ENCODE results near the gene CDH4. TPM values are rescaled to one million over a fixed set of nuclear protein-coding genes. Genes with fewer than 3 reads are reported as not detected.
A peak's percentile ranks its signal among the peaks of the same experiment; 100 is the strongest.
"Not testable (repeated sequence)": the region's sequence is repeated elsewhere in the genome, so short reads cannot be mapped to it uniquely, and the experiment has no call there.

CDH4 gene
- total RNA-seq, 1 experiment from 2014 or later, result 0.13 TPM

GRCh38 chr20:61442718-61443117 is 190.7 kb downstream of the CDH4 start:
- Histone ChIP-seq H3K27me3 (replicated peaks) (no peaks in the 10 kb centered on the region), H3K36me3 (no peaks in the 10 kb centered on the region), H3K27ac (no peak overlapping the region), H3K4me1 (replicated peaks) (peaks cover 14% of the 10 kb centered on the region), H3K9me3 (replicated peaks) (no peaks in the 10 kb centered on the region), H3K4me3 (no peak overlapping the region)
- DNase-seq (ENCODE audit: low read depth in 1 of 2, low spot score in 2 of 2), result no peak

- Histone ChIP-seq H3K4me1 (replicated peaks) (peaks cover 6% of the 10 kb centered on the region), H3K9me3 (replicated peaks) (no peaks in the 10 kb centered on the region), H3K36me3 (no peaks in the 10 kb centered on the region), H3K4me3 (no peak overlapping the region), H3K27ac (no peak overlapping the region), H3K27me3 (replicated peaks) (no peaks in the 10 kb centered on the region)
- no peak for DNase-seq (ENCODE audit: low read depth in 1 of 2, low spot score in 2 of 2)
Observed at GRCh38 chr20:61443443-61444126, 191.5 kb downstream of the CDH4 start.

DNA sequence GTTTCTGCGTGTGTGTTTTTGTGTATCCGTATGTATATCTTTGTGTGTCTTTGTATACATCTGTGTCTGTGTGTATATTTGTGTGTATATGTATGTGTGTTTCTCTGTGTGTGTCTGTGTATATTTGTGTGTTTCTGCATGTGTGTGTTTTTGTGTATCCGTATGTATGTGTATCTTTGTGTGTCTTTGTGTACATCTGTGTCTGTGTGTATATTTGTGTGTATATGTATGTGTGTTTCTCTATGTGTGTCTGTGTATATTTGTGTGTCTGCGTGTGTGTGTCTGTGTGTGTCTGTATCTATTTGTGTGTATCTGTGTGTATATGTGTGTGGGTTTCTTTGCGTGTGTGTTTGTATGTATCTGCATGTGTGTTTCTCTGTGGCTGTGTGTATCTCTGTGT is 192.6 kb downstream of the CDH4 start:
- no peak for DNase-seq (ENCODE audit: low read depth in 1 of 2, low spot score in 2 of 2)
- H3K27ac ChIP-seq, result no peak overlapping the region
- H3K9me3 ChIP-seq (replicated peaks), result no peaks in the 10 kb centered on the region
- H3K27me3 ChIP-seq (replicated peaks), result no peaks in the 10 kb centered on the region
- no peak overlapping the region for H3K4me3 ChIP-seq
- H3K4me1 ChIP-seq (replicated peaks), result peaks cover 6% of the 10 kb centered on the region
- no peaks in the 10 kb centered on the region for H3K36me3 ChIP-seq

DNA sequence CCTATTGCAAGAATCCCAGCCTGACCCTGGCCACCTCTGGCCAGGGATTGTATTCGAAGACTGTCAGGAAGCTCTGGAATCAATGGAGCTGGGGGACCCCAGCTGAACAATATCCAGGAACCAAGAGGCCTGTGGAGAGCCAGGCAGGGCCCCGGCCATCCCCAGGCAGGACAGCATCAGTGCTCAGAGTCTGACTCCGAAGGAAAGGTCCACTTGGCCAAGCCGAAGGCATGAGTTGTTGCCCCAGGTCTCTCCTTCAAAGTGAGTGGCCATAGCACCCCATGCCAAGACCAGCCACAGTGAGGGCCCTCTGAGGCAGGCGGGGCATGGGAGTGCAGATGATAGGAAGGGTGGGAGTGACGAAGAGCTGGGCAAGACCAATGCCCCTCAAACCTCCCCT is 193.1 kb downstream of the CDH4 start:
- no peak overlapping the region for H3K4me3 ChIP-seq
- no peak for DNase-seq (ENCODE audit: low read depth in 1 of 2, low spot score in 2 of 2)
- peaks cover 6% of the 10 kb centered on the region for H3K4me1 ChIP-seq (replicated peaks)
- H3K27me3 ChIP-seq (replicated peaks), result no peaks in the 10 kb centered on the region
- H3K36me3 ChIP-seq, result no peaks in the 10 kb centered on the region
- no peaks in the 10 kb centered on the region for H3K9me3 ChIP-seq (replicated peaks)
- H3K27ac ChIP-seq, result no peak overlapping the region

DNA sequence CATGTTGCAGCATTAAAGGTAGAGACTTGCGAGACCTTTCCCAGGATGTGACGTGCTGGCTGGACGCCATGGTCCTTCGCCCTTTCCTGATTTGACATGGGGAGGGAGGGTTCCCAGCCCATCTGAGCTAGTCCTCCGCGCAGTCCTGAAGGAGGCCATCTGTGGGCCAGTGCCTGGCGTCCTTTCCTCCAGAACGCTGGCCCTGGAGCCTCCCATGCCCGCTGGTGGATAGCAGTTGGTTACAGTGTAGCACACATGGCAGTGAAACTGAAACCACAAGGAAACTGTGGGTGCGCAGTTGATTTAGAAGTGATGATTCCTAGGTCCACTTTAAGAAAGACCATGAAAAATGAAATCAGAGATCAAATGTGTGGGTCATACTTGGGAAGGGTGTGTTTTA is 193.7 kb downstream of the CDH4 start:
- DNase-seq (ENCODE audit: low read depth in 1 of 2, low spot score in 2 of 2), result no peak
- H3K36me3 ChIP-seq, result no peaks in the 10 kb centered on the region
- no peak overlapping the region for H3K4me3 ChIP-seq
- H3K4me1 ChIP-seq (replicated peaks), result peaks cover 6% of the 10 kb centered on the region
- no peak overlapping the region for H3K27ac ChIP-seq
- H3K27me3 ChIP-seq (replicated peaks), result no peaks in the 10 kb centered on the region
- H3K9me3 ChIP-seq (replicated peaks), result no peaks in the 10 kb centered on the region

GRCh38 chr20:61447952-61448351 is 195.9 kb downstream of the CDH4 start:
- H3K36me3 ChIP-seq, result no peaks in the 10 kb centered on the region
- H3K4me1 ChIP-seq (replicated peaks), result no peaks in the 10 kb centered on the region; the same call in 1 of the 2 replicates
- H3K27me3 ChIP-seq (replicated peaks), result 0 out of 2 replicates have a peak, but pooled peaks cover 2% of the 10 kb centered on the region
- no peak overlapping the region for H3K4me3 ChIP-seq
- DNase-seq (ENCODE audit: low read depth in 1 of 2, low spot score in 2 of 2), result no peak
- no peak overlapping the region for H3K27ac ChIP-seq
- H3K9me3 ChIP-seq (replicated peaks), result no peaks in the 10 kb centered on the region

DNA sequence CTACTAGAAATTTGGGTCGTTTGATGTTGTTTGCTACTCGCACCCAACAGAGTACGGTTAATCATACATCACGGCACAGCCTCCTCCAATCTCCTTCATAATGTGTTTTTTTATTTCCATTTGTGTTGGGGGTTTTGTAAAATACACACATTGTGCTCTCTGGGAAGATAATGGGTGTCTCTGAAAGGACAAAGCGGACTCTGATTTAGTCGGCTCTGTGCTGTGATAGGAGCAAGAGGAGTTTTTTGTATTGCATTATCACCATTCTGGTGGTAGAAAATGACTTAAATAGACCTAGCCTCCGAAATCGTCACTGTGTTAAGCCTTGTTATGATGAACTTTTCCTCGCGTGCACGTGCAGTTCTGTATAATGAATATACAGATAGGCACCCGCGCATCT is 196.3 kb downstream of the CDH4 start:
- no peaks in the 10 kb centered on the region for H3K4me1 ChIP-seq (replicated peaks)
- H3K36me3 ChIP-seq, result no peaks in the 10 kb centered on the region
- no peak overlapping the region for H3K27ac ChIP-seq
- DNase-seq (ENCODE audit: low read depth in 1 of 2, low spot score in 2 of 2), result no peak
- H3K9me3 ChIP-seq (replicated peaks), result no peaks in the 10 kb centered on the region
- 0 out of 2 replicates have a peak, but pooled peaks cover 2% of the 10 kb centered on the region for H3K27me3 ChIP-seq (replicated peaks)
- H3K4me3 ChIP-seq, result no peak overlapping the region

DNA sequence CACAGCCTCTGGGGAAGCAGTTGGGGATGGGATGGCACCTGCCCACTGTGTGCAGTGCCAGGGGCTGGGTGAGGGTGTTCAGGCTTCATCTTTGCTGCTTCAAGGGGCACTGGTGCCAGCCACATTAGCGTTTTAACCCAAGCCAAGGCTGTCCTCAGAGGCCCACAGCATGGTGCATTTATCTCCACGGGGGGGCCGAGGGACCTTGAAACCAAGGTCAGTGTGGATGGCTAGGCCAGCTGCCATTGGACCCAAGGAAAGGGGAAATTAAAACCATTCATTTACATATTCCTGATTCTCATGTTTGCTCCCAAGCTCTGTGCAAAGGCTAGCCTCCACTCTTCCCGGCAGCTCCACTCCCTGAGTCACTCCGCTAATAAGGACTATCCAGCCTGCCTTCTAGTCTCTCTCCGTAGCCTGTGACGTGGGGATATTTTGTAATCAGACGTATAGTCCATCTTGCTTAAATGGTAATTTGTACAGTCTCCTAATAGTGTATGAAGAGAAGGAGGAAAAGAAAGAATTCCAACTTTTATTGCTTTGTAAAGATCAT is 197.1 kb downstream of the CDH4 start:
- H3K27me3 ChIP-seq (replicated peaks), result 0 out of 2 replicates have a peak, but pooled peaks cover 2% of the 10 kb centered on the region
- H3K27ac ChIP-seq, result no peak overlapping the region
- H3K36me3 ChIP-seq, result no peaks in the 10 kb centered on the region
- DNase-seq (ENCODE audit: low read depth in 1 of 2, low spot score in 2 of 2), result no peak
- H3K9me3 ChIP-seq (replicated peaks), result no peaks in the 10 kb centered on the region
- no peak overlapping the region for H3K4me3 ChIP-seq
- H3K4me1 ChIP-seq (replicated peaks), result no peaks in the 10 kb centered on the region

DNA sequence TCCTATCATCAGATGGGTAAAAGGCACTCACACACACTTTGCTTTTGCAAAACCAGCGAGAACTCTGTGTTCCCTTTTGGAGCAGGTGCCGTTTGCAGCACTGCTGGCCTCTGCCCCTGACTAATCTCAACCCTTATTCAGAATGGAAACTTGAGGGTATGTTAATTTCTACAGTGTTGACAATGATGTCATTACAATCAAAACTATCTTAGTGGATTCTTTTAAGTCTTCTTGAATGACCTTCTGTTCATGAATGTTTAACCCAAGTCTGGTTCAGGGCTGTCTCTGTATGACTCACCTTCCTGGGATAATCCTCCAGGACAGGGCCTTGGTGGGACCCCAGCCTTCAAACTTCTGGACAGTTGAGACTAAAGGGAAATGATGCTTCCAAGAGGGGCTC is 197.9 kb downstream of the CDH4 start:
- Histone ChIP-seq H3K27ac (no peak overlapping the region), H3K4me1 (replicated peaks) (no peaks in the 10 kb centered on the region), H3K9me3 (replicated peaks) (no peaks in the 10 kb centered on the region), H3K27me3 (replicated peaks) (0 out of 2 replicates have a peak, but pooled peaks cover 2% of the 10 kb centered on the region), H3K36me3 (no peaks in the 10 kb centered on the region), H3K4me3 (no peak overlapping the region)
- DNase-seq (ENCODE audit: low read depth in 1 of 2, low spot score in 2 of 2), result peak in 1 of 2 experiments; percentile 22

- no peak for DNase-seq (ENCODE audit: low read depth in 1 of 2, low spot score in 2 of 2)
- Histone ChIP-seq H3K4me1 (replicated peaks) (no peaks in the 10 kb centered on the region), H3K27ac (no peak overlapping the region)
Observed at GRCh38 chr20:61450549-61450948, 198.5 kb downstream of the CDH4 start.

GRCh38 chr20:61451009-61451408 is 198.9 kb downstream of the CDH4 start:
- Histone ChIP-seq H3K36me3 (no peaks in the 10 kb centered on the region), H3K4me1 (replicated peaks) (no peaks in the 10 kb centered on the region), H3K9me3 (replicated peaks) (no peaks in the 10 kb centered on the region), H3K27ac (no peak overlapping the region), H3K4me3 (no peak overlapping the region), H3K27me3 (replicated peaks) (0 out of 2 replicates have a peak, but pooled peaks cover 2% of the 10 kb centered on the region)
- DNase-seq (ENCODE audit: low read depth in 1 of 2, low spot score in 2 of 2), result no peak

More at GRCh38 chr20:61450549-61450948, 198.5 kb downstream of the CDH4 start:
- H3K4me3 ChIP-seq, result no peak overlapping the region
- H3K36me3 ChIP-seq, result no peaks in the 10 kb centered on the region
- H3K27me3 ChIP-seq (replicated peaks), result 0 out of 2 replicates have a peak, but pooled peaks cover 2% of the 10 kb centered on the region
- no peaks in the 10 kb centered on the region for H3K9me3 ChIP-seq (replicated peaks)

- no peak for DNase-seq (ENCODE audit: low read depth in 1 of 2, low spot score in 2 of 2)
- Histone ChIP-seq H3K27me3 (replicated peaks) (0 out of 2 replicates have a peak, but pooled peaks cover 2% of the 10 kb centered on the region), H3K9me3 (replicated peaks) (no peaks in the 10 kb centered on the region), H3K4me1 (replicated peaks) (no peaks in the 10 kb centered on the region), H3K27ac (no peak overlapping the region), H3K36me3 (no peaks in the 10 kb centered on the region), H3K4me3 (no peak overlapping the region)
Observed at GRCh38 chr20:61451953-61452352, 199.9 kb downstream of the CDH4 start.

DNA sequence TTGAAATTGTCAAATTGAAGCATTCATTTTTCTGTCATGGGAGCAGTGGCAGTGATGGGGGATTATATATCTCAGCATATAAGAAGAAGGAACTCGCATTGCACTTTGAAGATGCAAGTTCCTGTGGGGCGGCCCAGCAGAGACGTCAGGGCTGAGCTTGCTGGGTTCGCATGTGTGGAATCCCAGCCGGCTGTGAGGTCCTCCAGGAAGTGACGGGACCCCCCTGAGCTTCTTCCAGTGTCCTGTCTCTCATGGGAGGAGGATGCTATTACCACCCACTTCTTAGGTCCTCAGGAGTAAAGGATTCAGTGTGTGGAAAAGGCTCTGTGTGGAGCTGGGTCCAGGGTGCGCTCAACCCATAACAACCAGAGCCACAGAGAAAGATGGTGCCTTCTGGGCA is 201.2 kb downstream of the CDH4 start:
- 0 out of 2 replicates have a peak, but pooled peaks cover 2% of the 10 kb centered on the region for H3K27me3 ChIP-seq (replicated peaks)
- no peaks in the 10 kb centered on the region for H3K4me1 ChIP-seq (replicated peaks)
- H3K4me3 ChIP-seq, result no peak overlapping the region
- no peak overlapping the region for H3K27ac ChIP-seq
- no peaks in the 10 kb centered on the region for H3K9me3 ChIP-seq (replicated peaks)
- no peak for DNase-seq (ENCODE audit: low read depth in 1 of 2, low spot score in 2 of 2)
- H3K36me3 ChIP-seq, result no peaks in the 10 kb centered on the region

DNA sequence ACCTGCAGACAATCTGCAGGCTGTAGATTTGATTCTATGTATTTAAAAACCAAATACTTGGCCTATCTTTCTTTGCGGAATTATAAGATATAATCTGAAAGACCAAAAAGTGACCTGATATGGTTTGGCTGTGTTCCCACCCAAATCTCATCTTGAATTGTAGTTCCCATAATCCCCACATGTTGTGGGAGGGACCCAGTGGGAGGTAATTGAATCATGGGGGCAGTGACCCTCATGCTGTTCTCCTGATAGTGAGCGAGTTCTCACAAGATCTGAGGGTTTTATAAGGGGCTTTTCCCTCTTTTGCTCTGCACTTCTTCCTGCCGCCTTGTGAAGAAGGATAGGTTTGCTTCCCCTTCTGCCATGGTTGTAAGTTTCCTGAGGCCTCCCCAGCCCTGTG is 201.6 kb downstream of the CDH4 start:
- not testable (repeated sequence) for DNase-seq (ENCODE audit: low read depth in 1 of 2, low spot score in 2 of 2); H3K4me3 ChIP-seq; H3K9me3 ChIP-seq (replicated peaks); H3K27ac ChIP-seq; H3K4me1 ChIP-seq (replicated peaks); H3K27me3 ChIP-seq (replicated peaks); H3K36me3 ChIP-seq
